HepG2 (cell line): ENCODE results near the gene BABAM1. TPM values are rescaled to one million over a fixed set of nuclear protein-coding genes. Genes with fewer than 3 reads are reported as not detected.

Source experiments
- ATM ChIP-seq: fragments of 450-650 bp; IDR thresholded peaks from 2 replicates; pipeline ENCODE4 v1.7.1; 2017; ENCODE audit warnings: mild to moderate bottlenecking, borderline replicate concordance
- BCLAF1 ChIP-seq: fragments of 450-650 bp; IDR thresholded peaks from 2 replicates; pipeline ENCODE4 v1.6.1; 2017; ENCODE audit warnings: mild to moderate bottlenecking
- GABPA ChIP-seq, 2 experiments: IDR thresholded peaks; 2 replicates each; pipeline ENCODE4 v1.6.1; 2011 to 2016; ENCODE audit warnings: low read depth in 2 of 2, low read length in 1 of 2, missing biosample characterization in 1 of 2, missing genetic modification characterization in 1 of 2
- KDM3A ChIP-seq: IDR thresholded peaks from 2 replicates; pipeline ENCODE4 v1.6.1; 2018; ENCODE audit warnings: low read depth, missing compliant biosample characterization
- MAX ChIP-seq: IDR thresholded peaks from 2 replicates; pipeline ENCODE4 v1.6.1; 2012; ENCODE audit warnings: inconsistent platforms
- NR0B2 ChIP-seq: sonication (generic); formaldehyde crosslinking; IDR thresholded peaks from 2 replicates; pipeline ENCODE4 v1.4.0; 2020; ENCODE audit warnings: mild to moderate bottlenecking, missing genetic modification reagents
- RAD51 ChIP-seq: fragments of 450-650 bp; IDR thresholded peaks from 2 replicates; pipeline ENCODE4 v1.6.1; 2016; ENCODE audit warnings: borderline replicate concordance
- SALL2 ChIP-seq: sonication (generic); formaldehyde crosslinking; IDR thresholded peaks from 2 replicates; pipeline ENCODE4 v1.8.1; 2023; ENCODE audit warnings: mild to moderate bottlenecking, missing genetic modification reagents, inconsistent platforms
- TEAD3 ChIP-seq: optimal IDR thresholded peaks from 2 replicates; pipeline ENCODE3; 2016; ENCODE audit warnings: borderline replicate concordance
- ZC3H13 ChIP-seq: sonication (generic); formaldehyde crosslinking; IDR thresholded peaks from 2 replicates; pipeline ENCODE4 v1.8.1; 2023; ENCODE audit warnings: mild to moderate bottlenecking, missing genetic modification reagents, moderate library complexity
- ZNF362 ChIP-seq: sonication (generic); formaldehyde crosslinking; IDR thresholded peaks from 2 replicates; pipeline ENCODE4 v1.4.0; 2020; ENCODE audit warnings: missing genetic modification reagents, mild to moderate bottlenecking, borderline replicate concordance
- ZNF780A ChIP-seq: sonication (generic); formaldehyde crosslinking; IDR thresholded peaks from 2 replicates; pipeline ENCODE4 v1.8.0; 2022; ENCODE audit warnings: mild to moderate bottlenecking, missing genetic modification reagents, moderate library complexity
- ZNF83 ChIP-seq: sonication (generic); formaldehyde crosslinking; IDR thresholded peaks from 2 replicates; pipeline ENCODE4 v1.4.0; 2020; ENCODE audit warnings: missing genetic modification reagents, mild to moderate bottlenecking, borderline replicate concordance
- ZNF883 ChIP-seq: sonication (generic); formaldehyde crosslinking; IDR thresholded peaks from 2 replicates; pipeline ENCODE4 v1.5.1; 2020; ENCODE audit warnings: mild to moderate bottlenecking, missing genetic modification reagents; ENCODE audit errors: not compliant biosample characterization
- ZSCAN22 ChIP-seq: sonication (generic); formaldehyde crosslinking; IDR thresholded peaks from 2 replicates; pipeline ENCODE4 v1.4.0; 2020; ENCODE audit warnings: mild to moderate bottlenecking, missing genetic modification reagents
- polyA plus RNA-seq, 8 experiments: library from polyadenylated mRNA; depleted of rRNA in 3 of 8; stranded (reverse) in 7 of 8; unstranded in 1 of 8; fragments of >200 nt; fragmentation: Illumina TruSeq in 4 of 8; extraction: Trizol in 4 of 8; gene quantifications; 2 replicates each; pipeline versions ENCODE4 v1.2.1 to v1.2.3, GENCODE V29; 2011 to 2016; ENCODE audit warnings: low read depth in 4 of 8, missing spikeins in 1 of 8, mixed read lengths in 1 of 8; ENCODE audit not compliant: insufficient read depth in 1 of 8
- total RNA-seq, 5 experiments: library from RNA; depleted of rRNA; stranded (reverse); fragments of >200 nt; fragmentation: Illumina TruSeq; extraction: Trizol; gene quantifications; 2 replicates each; pipeline ENCODE4 v1.2.3, GENCODE V29; 2016; ENCODE audit warnings: low read depth in 1 of 5
- TF ChIP-seq, protein P1 (sequence below): sonication (generic); formaldehyde crosslinking; IDR thresholded peaks from one replicate; pipeline ENCODE4 v1.5.1; 2020; ENCODE audit warnings: mild to moderate bottlenecking, missing genetic modification reagents; ENCODE audit errors: not compliant biosample characterization

BABAM1 gene
- total and polyA plus RNA-seq, 2 of the 13 experiments (the other 11 are each of a cell fraction or from before 2014, with no cell fraction given) = 70.0 to 82.0 TPM

- no peak for TF ChIP-seq NR0B2 (CRISPR knock-in tag)
- TF ChIP-seq, protein P1, sequence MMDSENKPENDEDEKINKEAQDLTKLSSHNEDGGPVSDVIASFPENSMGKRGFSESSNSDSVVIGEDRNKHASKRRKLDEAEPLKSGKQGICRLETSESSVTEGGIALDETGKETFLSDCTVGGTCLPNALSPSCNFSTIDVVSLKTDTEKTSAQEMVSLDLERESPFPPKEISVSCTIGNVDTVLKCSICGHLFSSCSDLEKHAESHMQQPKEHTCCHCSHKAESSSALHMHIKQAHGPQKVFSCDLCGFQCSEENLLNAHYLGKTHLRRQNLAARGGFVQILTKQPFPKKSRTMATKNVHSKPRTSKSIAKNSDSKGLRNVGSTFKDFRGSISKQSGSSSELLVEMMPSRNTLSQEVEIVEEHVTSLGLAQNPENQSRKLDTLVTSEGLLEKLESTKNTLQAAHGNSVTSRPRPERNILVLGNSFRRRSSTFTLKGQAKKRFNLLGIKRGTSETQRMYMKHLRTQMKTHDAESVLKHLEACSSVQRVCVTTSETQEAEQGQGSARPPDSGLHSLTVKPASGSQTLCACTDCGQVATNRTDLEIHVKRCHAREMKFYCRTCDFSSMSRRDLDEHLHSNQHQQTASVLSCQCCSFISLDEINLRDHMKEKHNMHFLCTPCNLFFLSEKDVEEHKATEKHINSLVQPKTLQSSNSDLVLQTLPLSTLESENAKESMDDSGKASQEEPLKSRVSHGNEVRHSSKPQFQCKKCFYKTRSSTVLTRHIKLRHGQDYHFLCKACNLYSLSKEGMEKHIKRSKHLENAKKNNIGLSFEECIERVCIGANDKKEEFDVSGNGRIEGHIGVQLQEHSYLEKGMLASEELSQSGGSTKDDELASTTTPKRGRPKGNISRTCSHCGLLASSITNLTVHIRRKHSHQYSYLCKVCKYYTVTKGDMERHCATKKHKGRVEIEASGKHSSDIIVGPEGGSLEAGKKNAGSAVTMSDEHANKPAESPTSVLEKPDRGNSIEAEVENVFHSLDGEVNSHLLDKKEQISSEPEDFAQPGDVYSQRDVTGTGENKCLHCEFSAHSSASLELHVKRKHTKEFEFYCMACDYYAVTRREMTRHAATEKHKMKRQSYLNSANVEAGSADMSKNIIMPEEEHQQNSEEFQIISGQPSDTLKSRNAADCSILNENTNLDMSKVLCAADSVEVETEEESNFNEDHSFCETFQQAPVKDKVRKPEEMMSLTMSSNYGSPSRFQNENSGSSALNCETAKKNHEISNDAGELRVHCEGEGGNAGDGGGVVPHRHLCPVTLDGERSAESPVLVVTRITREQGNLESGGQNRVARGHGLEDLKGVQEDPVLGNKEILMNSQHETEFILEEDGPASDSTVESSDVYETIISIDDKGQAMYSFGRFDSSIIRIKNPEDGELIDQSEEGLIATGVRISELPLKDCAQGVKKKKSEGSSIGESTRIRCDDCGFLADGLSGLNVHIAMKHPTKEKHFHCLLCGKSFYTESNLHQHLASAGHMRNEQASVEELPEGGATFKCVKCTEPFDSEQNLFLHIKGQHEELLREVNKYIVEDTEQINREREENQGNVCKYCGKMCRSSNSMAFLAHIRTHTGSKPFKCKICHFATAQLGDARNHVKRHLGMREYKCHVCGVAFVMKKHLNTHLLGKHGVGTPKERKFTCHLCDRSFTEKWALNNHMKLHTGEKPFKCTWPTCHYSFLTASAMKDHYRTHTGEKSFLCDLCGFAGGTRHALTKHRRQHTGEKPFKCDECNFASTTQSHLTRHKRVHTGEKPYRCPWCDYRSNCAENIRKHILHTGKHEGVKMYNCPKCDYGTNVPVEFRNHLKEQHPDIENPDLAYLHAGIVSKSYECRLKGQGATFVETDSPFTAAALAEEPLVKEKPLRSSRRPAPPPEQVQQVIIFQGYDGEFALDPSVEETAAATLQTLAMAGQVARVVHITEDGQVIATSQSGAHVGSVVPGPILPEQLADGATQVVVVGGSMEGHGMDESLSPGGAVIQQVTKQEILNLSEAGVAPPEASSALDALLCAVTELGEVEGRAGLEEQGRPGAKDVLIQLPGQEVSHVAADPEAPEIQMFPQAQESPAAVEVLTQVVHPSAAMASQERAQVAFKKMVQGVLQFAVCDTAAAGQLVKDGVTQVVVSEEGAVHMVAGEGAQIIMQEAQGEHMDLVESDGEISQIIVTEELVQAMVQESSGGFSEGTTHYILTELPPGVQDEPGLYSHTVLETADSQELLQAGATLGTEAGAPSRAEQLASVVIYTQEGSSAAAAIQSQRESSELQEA (CRISPR knock-in tag) = no peak
- TF ChIP-seq ATM = no peak
- no peak for TF ChIP-seq SALL2 (CRISPR knock-in tag)
- no peak for TF ChIP-seq ZNF83 (CRISPR knock-in tag)
- TF ChIP-seq GABPA (IDR thresholded peaks at IDR 0.05; ENCODE audit: low read depth, low read length) = peak; percentile 42
- TF ChIP-seq GABPA (CRISPR knock-in tag; IDR thresholded peaks at IDR 0.05; ENCODE audit: low read depth) = peak; percentile 65
- no peak for TF ChIP-seq ZNF362 (CRISPR knock-in tag)
- TF ChIP-seq MAX = peak; percentile 56
- no peak for TF ChIP-seq BCLAF1
- TF ChIP-seq RAD51 = no peak
- peak; percentile 82; the same call in 1 of the 2 replicates for TF ChIP-seq KDM3A (CRISPR knock-in tag)
- TF ChIP-seq ZSCAN22 (CRISPR knock-in tag) = no peak
- no peak for TF ChIP-seq ZNF780A
- no peak for TF ChIP-seq ZNF883 (CRISPR knock-in tag)
- TF ChIP-seq TEAD3 (CRISPR knock-in tag) = no peak
- TF ChIP-seq ZC3H13 = 0 out of 2 replicates have a peak, but pooled peaks have one; percentile 55
These were observed 23.2 kb upstream of the BABAM1 start (continued) for GRCh38 chr19:17243830-17244617.
